ENCODE results near the gene CSNK1E.
A peak's percentile ranks its signal among the peaks of the same experiment; 100 is the strongest.
"Not testable (repeated sequence)": the region's sequence is repeated elsewhere in the genome, so short reads cannot be mapped to it uniquely, and the experiment has no call there.

CSNK1E gene

DNA sequence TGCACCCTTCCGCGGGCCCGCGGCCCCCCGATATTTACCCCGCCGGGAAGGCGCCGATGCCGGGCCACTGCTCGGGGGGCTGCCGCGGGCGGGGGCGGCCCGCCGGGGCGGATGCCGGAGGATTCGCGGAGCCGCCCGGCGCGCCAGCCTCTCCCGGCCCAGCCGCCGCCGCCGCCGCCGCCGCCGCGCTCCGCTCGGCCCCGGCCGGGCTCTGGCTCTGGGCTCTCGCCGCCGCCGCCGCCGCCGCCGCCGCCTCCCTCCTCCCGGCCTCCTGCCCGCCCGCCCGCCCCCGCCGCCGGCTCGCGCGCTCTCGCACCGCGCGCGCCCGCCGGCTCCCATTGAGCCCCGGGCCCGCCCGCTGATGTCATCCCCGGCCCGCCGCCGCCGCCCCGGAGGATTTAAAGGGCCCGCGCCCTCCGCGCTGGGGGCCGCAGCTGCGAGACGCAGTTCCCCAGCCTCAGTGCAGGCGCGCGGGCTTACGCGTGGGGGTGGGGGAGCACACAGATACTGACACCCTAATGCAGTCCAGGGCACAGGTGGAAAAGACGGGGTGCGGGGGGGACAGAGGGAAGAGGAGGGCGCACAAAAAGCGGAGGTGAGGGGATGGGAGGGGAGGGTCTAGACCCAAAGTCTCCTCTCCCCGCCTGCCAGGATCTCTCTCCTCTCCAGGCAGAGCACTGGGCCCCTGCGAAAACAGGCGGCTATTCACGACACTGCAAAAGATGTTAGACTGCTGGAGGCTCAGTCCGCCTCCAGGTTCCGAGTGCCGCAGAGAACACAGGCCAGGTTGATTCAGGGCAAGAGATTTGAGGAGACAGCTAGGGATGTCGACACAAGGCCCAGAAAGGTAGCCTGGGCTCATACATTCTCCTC lies at the start of gene CSNK1E:
Gene CSNK1E, minus strand, starts transcription at position 312 of the 873 bp plus-strand sequence. CDS start 3,276 bp downstream, outside the sequence.
- peak; percentile 63 for DNase-seq

DNA sequence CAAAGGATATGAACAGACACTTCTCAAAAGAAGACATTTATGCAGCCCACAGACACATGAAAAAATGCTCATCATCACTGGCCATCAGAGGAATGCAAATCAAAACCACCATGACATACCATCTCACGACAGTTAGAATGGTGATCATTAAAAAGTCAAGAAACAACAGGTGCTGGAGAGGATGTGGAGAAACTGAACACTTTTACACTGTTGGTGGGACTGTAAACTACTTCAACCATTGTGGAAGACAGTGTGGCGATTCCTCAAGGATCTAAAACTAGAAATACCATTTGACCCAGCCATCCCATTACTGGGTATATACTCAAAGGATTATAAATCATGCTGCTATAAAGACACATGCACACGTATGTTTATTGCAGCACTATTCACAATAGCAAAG lies 48.6 kb upstream of the CSNK1E start:
- not testable (repeated sequence) for DNase-seq

DNA sequence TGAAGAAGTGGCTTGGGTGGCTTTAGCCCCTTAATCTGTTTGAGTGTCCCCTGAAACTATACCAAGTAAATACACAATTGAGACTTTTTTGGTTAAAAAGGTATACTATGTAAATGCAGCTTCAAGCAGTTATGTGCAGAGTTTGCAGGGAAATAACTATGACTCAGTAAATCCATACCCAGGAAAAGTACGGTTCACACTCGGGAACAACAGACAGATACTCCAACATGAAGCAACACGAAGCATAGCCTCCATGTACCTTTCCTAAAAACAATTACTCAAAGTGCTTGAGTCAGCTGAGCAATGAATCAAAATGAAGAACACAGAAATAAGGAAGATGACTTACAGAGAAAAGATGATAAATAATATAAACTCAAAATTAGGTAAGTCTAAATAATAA lies 47.9 kb upstream of the CSNK1E start:
- not testable (repeated sequence) for DNase-seq

DNA sequence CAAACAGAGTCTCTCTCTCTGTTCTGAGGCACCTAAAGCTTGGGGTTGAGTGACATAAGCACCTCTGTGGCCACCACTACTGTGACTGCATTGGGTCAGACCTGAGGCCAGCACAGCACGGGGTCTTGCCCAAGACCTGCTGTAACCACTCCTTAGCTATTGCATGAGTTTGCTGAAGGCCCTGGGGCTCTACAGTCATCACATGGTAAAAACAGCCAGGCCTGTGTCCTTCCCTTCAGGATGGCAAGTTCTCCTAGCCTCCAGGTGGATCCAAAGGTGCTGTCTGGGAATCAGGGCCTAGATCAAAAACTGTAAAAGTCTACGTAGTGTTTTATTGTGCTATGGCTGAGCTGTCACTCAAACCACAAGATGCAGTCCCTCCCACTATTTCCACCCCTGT lies 43.3 kb upstream of the CSNK1E start:
- DNase-seq = not testable (repeated sequence)

DNA sequence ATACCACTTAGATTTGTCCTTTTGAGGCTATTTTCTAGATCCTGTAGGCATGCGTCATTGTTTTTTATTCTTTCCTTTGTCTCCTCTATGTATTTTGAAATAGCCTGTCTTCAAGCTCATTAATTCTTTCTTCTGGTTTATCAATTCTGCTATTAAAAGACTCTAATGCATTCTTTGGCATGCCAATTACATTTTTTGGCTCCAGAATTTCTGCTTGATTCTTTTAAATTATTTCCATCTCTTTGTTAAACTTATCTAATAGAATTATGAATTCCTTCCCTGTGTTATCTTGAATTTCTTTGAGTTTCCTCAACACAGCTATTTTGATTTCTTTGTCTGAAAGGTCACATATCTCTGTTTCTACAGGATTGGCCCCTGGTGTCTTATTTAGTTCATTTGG lies 42.6 kb upstream of the CSNK1E start:
- not testable (repeated sequence) for DNase-seq

DNA sequence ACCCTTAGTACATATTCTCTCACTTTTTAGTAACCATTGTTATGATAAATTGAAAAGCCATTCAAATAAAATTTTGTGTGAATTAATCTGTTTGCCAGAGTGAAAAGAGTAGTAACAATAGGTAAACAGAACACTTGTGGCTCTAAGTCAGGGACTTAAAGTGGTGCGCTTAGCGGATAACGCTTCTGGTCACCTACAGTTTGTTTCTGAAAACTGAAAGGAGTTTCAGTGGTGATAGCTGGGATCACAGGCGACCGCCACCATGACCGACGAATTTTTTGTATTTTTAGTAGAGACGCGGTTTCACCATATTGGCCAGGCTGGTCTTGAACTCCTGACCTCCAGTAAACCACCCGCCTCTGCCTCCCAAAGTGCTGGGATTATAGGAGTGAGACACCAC lies 40.7 kb upstream of the CSNK1E start:
- DNase-seq = not testable (repeated sequence)

DNA sequence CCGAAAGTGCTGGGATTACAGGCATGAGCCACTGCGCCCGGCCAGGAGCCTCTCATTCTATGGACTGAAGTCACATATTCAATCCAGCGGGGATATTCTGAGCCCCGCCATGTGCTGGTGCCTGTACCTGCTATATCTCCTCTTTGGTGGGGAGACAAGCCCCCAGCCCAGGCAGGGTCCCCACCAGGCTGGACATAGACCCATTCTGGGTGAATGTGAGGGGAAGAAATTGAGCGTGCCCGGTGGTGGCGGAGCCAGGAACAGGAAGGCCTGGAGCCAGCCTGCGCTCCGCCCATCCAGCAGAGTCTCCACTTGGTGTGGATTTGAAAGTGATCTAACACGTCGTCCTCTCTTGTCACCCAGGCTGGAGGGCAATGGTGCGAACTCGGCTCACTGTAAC lies 38.0 kb upstream of the CSNK1E start:
- DNase-seq = no peak

DNA sequence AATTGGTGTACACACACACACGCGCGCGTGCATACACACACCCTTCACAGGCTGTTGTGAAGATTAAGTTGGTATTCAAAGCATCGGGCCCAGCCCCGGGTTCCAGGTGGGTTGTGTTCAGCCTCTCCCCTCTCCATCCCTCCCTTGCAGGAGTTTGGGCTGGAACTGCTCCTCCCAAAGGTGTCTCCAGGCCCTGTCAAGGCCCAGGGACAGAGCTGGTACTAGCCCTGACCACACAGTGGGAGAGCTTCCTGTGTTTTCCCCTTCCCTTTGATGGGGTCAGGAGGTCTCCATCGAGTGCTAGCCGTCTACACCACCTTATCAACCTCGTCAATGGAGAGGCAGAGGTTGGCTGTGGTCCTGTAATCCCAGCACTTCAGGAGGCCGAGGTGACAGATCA lies 36.5 kb upstream of the CSNK1E start:
- DNase-seq = no peak

DNA sequence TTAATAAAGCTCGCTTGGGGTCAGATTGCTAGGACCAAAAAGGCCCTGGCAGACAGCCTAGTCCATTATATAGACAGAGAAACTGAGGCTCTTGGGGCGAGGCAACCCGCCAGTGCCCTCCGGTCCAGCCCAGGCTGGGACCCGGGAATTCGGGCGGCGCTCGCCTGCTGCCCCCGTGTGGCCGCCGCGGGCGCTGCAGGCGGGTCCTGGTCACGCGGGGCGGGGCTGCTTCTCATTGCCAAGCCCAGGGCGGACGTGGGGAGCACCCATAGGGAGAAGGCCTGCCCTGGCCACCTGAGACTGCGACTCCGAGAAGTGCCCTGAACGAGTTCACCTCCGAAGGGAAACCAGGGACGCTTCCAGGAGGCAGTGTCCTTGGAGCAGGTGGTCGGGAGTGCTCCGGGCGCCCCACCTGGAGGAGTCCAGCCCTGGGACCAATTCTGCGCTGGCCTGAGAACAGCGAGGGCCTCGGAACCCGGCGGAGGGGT lies 36.0 kb upstream of the CSNK1E start:
- DNase-seq = peak; percentile 56

DNA sequence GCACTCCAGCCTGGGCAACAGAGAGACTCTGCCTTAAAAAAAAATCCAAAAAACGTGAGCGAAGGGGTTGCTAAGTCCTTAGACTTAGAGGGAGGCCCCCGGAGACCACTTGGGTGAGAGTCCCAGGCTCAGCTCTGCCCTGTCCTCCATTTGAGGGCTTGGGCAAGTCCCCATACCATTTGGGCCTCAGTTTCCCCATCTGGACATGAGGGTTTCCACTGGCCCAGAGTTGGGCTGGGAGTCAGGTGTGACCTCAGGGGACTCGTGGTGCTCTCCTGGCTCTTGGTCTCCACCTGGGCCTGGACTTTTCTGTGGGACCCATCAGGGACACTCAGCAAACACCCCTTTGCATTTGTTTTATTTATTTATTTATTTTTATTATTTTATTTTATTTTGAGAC lies 35.2 kb upstream of the CSNK1E start:
- no peak for DNase-seq

DNA sequence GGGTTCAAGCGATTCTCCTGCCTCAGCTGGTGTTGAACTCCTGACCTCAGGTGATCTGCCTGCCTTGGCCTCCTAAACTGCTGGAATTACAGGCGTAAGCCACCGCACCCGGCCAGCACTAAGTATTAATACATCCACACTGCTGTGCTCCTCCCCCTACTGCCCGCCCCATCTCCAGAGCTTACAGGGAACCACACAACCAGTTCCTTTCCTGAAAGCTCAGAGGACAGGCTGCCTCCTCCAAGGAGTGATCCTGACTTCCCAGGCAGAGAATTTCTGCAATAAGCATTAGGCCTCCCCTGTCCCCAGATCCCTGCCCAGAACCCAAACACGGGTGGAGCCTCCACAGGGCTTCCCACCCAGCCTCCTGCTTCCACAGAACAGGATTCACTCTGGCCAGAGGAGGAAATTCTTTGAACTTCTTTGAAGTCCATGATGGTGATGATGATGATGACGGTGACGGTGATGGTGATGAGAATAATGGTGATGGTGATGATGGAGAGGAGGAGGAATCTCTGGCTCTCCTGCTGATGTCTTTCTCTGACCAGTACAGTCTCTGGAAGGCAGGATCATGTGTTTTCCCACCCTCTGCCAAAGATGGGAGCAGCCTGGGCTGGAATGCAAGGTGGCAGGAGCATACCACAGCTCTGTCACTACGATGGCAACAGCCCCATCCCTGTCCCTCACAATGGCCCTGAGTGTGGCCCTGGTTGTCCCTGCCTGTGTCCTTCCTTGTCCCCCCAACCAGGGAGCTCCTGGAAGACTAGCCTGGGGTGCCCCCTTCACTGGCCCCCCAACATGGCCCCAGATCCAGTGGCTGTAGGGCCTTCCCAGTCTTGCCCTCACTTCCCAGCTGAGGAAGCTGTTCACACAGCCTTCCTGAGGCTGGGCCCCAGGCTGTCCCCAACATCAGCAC lies 33.5 kb upstream of the CSNK1E start:
- DNase-seq = no peak

DNA sequence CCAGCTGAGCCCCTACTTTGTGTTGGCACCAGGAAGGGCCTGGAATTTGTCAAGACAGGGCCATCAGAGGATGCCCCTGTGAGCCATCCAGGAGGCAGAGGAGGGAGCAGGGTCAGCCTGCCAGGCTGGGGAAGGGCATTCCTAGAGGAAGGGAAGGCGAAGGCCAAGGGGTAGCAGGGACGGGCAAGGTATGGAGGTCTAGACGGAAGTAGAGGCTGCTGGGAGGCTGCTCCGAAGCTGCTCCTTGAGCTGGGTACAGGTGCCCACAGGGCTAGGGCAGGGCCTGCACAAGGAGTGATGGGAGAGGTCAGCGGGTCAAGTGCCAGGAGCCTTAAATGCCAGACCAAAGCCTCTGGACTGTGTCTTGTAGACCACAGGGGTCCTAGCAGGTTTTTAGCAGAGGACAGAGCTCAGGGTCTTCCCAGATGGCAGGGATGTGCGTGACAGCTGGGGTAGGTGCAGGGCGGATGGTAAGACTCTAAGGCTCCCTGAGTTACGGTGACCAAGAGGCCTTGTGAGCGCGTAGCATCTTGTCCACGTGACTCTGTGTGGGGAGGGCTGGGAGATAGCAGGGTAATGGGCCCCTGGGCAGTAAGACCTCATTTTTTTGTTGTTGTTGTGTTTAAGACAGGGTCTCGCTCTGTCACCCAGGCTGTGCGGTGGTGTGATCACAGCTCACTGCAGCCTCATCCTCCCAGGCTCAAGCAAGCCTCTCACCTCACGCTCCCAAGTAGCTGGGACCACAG lies 31.7 kb upstream of the CSNK1E start:
- no peak for DNase-seq

DNA sequence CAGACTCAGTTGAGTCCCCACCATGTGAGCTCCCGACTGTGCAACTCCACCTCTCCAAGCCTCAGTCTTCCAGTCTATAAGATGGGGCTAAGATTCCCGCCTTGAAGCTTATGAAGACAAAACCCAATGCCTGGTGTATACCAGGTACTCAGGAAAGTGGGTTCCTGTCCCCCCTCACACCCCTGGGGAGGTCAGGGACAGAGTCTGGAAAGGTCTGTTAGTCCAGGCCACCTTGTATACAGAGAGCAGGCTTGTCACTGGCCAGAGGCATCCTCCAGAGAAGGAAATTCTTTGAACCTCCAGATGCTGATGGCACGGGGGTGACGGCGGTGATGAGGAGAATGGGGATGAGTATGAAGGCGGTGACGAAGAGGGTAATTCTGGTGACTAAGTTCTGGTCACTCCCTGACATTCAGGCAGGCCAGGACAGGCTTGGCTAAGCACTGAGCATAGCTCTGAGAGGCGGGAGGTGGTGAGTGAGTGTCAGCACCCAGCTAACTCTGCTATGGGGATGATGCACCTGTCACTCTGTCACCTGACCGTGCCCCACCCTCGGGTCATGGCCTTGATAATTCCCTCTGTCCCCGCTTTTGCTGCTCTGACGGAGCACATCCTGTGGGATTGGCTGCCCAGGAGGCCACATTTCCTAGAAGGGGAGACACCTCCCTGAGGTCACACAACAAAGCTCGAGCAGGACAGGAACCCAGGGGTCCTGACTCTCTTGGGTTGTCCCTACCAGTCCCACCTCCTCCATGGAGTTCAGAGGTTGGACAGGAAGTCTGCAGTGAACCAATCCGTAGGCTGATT lies 30.9 kb upstream of the CSNK1E start:
- no peak for DNase-seq

DNA sequence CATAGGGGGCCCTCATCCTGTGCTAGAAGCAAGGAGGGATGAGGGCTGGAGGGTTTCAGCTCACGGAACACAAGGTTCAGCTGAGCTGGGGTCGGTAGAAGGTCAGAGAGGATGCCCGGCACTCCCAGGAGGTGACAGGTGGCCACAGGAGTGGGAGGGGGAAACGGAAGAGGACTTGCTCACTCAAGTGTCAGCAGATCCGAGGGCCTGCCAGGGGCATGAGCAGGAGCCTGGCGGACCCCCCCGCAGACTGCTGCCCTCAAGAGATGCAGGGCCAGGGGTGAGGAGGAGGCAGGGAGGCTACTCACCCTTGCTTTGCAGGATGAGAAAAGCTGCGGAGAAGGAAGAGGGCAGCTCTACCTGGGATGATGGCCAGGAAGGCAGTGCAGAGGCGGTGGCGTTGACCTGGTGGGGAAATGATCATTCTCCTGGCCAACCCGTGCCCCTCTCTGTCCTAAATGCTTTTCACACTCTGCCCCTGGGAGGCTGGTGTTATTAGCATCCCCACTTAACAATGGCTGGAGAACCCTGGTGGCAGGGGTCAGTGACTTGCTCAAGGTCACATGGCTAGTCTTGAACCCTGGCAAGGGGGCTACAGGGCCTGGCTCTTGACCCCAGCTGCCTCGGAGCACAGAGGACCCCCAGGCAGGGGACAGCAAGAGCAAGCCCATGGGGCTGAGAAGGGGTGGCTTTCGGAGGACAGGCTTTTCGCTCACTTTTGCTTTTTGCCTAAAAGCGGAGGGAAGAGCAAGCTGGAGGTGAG lies 30.1 kb upstream of the CSNK1E start:
- DNase-seq = no peak

DNA sequence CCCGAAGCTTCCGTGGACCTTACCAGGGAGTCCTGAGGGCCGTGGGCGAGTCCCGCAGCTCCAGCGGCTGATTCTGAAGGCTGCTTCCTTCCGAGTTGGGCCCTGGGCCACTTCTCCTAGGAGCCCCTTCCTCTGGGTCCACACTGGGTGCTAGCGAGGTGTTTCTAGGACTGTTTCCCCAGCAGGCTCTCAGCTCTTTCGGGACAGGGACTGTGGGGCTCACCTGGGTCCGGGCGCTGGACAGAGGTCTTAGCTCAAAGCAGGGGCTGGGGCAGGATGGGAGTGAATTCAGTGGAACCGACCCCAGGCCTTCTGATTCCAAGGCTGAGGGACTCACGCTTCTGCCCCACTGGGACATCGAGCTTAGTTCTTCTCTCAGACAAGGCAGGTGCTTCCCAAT lies 29.3 kb upstream of the CSNK1E start:
- DNase-seq = no peak

DNA sequence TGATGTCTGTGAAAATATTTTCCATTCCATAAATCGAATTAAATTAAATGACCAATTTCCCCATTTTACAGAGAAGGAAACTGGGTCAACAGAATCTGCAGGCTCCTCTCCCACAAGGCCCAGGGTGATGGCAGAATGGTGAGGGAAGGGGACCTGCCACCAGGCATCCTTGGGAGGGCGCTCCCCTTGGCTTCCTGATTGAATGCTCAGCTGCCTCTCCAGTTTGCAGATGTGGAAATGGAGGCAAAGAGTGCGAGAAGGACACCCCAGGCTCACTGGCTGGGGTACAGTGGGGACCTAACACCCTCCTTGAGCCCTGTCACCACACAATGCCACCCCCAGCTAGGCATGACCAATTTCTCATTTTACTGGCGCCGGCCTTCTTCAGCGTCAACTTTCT lies 28.5 kb upstream of the CSNK1E start:
- no peak for DNase-seq

DNA sequence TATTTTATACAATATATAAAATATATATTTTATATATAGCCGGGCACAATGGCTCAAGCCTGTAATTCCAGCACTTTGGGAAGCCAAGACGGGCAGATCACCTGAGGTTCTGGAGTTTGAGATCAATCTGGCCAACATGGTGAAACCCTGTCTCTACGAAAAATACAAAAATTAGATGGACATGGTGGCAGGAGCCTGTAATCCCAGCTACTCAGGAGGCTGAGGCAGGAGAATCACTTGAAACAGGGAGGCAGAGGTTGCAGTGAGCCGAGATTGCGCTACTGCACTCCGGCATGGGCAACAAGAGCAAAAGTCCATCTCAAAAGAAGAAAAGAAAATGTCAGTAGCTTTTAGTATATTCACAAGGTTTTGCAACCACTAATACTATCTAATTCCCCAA lies 22.7 kb upstream of the CSNK1E start:
- not testable (repeated sequence) for DNase-seq

DNA sequence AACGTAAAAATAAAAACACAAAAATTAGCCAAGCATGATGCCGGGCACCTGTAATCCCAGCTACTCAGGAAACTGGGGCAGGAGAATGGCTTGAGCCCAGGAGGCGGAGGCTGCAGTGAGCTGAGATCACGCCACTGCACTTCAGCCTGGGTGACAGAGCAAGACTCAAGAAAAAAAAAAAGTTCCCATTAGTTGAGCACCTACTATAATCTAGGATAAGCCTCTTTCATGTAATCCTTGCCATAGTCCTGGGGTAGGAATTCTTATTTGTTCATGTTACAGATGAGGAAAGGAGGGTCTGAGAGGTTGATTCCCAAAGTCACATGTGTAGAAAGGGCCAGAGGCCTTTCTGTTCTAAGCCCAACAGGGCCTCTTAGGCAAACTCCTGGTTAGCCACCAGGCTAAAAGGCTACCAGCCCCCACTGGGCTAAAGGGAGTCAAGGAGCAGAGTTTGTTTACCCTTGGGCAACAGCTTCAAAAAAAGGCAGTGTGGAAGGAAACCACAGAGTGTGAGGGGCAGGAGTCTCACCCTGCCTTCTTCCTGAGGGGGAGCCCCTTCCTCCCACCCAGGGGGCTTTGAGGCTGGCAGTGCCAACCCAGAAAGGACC lies 21.6 kb upstream of the CSNK1E start:
- DNase-seq = no peak

DNA sequence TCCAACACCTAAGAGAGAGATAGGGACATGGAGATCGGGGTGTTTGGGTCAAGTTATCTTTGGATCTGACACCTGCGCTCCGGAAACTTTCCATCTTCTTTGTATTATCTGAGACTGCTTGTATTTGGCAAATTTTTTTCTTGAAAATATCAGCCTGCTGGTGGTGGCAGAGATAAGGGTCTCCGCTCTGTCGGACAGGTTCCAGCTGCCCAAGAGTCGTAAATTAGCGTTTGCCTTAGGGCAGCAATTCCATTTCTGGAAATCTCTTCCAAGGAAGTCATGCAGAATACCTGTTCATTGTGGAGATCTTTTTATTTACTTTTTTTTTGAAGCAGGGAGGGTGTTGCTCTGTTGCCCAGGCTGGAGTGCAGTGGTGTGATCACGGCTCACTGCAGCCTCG lies 19.5 kb upstream of the CSNK1E start:
- no peak for DNase-seq

DNA sequence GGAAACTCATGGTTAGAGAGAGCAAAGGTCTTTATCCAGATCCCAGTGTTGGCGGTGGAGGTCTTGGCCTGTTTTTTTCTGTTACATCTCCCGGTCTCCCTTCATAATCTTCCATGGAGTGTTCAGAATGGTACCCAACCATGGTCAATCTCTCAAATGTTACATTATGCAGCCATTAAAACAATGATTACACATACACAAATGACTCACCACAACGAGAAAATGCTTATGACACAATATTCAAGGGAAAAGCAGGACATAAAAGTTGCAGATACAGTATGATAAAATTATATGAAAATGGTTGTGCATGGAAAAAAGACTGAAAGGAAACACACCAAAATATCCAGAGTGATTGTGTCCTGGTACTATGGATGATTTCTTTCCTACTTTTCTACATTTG lies 17.8 kb upstream of the CSNK1E start:
- no peak for DNase-seq

DNA sequence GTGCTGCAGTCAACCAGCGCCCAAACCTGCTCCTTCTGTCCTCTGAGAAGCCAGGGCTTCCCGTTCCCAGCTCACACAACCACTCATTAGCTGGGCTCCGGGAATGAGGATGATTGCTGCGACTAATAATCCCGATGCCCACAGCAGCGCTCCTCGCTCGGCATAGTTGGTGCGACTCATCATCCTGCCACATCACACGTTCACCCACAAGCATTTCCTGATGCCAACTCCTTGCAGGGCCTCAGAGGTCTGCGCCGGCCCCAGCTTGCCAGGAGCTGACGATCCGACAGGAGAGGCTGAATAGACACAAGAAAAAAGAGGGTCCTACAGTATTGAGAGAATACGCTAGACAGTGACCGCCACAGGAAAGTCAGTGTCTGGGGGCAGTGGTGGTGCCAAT lies 10.6 kb upstream of the CSNK1E start:
- no peak for DNase-seq

Measured in hematopoietic multipotent progenitor cell treated with erythropoietin and hydrocortisone succinate and interleukin-3 and kit ligand, for 8 days (in vitro differentiated cells).